AG09309 (cell line): ENCODE measurements around the gene TFF3.

ENCODE experiments used
- DNase-seq: peaks from one replicate; pipeline ENCODE4 v3.0.0-alpha.2; 2010; ENCODE audit warnings: low read depth
- H3K4me3 ChIP-seq: 2 replicates; pipeline ENCODE4 v1.5.1; 2011; ENCODE audit warnings: mild to moderate bottlenecking, low read depth, low read length, moderate library complexity; ENCODE audit not compliant: control insufficient read depth
- CTCF ChIP-seq: IDR thresholded peaks from 2 replicates; pipeline ENCODE4 v1.5.1; 2011; ENCODE audit warnings: mild to moderate bottlenecking, low read depth, low read length, inconsistent platforms; ENCODE audit not compliant: insufficient read depth, control insufficient read depth; ENCODE audit errors: missing control alignments

The TFF3 gene

GRCh38 chr21:42317341-42317741 lies 2.1 kb upstream of the TFF3 start:
- H3K4me3 ChIP-seq: no peak overlapping the region
- TF ChIP-seq CTCF: no peak
- no peak for DNase-seq

- DNase-seq: no peak
- no peak overlapping the region for H3K4me3 ChIP-seq
- TF ChIP-seq CTCF: no peak
These were observed 1.7 kb upstream of the TFF3 start for GRCh38 chr21:42316891-42317290.

GRCh38 chr21:42314616-42315295 lies 453 bp downstream of the TFF3 start:
- H3K4me3 ChIP-seq: no peak overlapping the region
- DNase-seq: no peak
- TF ChIP-seq CTCF: no peak

GRCh38 chr21:42313501-42313969 lies 1.7 kb downstream of the TFF3 start:
- H3K4me3 ChIP-seq: no peak overlapping the region
- DNase-seq: no peak
- TF ChIP-seq CTCF: no peak

- H3K4me3 ChIP-seq: no peak overlapping the region
- DNase-seq: no peak
- TF ChIP-seq CTCF: no peak
These were observed 2.5 kb downstream of the TFF3 start for GRCh38 chr21:42312626-42313104.

- DNase-seq: no peak
- no peak for TF ChIP-seq CTCF
- H3K4me3 ChIP-seq: no peak overlapping the region
These were observed 3.2 kb downstream of the TFF3 start for GRCh38 chr21:42311816-42312625.
